PC-9 (cell line): ENCODE data around the gene UBXN6.

Experiments used
- EZH2 ChIP-seq: fragments of 200-600 bp; sonication (generic); IDR thresholded peaks from 2 replicates; pipeline ENCODE4 v1.8.0; 2017; ENCODE audit warnings: antibody characterized with exemption, low read depth
- TF ChIP-seq, protein P1 (sequence below): fragments of 200-600 bp; sonication (generic); conservative IDR thresholded peaks from 2 replicates; pipeline ENCODE4 v1.6.1; 2017; ENCODE audit warnings: mixed run types, antibody characterized with exemption, mild to moderate bottlenecking, moderate library complexity

DNA sequence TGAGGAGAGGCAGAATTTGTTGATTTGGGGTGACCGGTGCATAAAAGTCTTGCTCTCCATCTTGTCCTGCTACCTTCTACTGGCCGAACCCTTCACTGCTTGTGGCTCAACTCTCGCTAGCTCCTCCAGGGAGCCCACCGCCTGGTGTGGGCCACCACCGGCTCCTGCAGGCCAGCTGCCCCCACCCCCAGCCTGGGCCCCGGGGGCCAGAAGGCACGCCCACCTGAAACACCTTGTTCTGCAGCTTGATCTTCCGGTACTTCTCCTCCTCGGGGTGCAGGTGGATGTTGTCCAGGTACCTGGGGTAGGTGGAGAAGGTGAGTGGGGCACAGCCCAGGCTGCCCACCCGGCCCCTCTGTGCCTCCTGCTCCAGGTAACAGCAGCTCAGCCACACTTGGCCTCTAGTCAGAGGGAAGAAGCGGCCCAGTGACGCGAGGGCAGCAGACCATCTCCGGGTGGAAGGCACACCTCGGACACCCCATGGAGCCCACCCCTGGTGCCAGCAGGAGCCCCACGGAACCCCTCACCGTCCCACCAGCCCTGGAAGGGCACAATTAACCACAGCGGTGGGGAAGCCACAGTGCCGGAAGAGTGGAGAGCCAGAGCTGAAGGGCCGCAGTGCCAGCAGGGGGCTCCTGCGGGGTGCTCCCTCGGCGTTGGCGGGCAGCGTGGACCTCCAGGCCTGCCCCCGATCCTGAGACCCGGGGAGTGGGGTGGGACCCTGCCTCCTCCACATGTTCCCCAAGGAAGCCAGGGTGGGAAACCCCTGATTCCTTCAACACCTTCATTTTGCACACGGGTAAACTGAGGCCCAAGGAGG, 10.1 kb downstream of the UBXN6 start:
- TF ChIP-seq, protein P1, sequence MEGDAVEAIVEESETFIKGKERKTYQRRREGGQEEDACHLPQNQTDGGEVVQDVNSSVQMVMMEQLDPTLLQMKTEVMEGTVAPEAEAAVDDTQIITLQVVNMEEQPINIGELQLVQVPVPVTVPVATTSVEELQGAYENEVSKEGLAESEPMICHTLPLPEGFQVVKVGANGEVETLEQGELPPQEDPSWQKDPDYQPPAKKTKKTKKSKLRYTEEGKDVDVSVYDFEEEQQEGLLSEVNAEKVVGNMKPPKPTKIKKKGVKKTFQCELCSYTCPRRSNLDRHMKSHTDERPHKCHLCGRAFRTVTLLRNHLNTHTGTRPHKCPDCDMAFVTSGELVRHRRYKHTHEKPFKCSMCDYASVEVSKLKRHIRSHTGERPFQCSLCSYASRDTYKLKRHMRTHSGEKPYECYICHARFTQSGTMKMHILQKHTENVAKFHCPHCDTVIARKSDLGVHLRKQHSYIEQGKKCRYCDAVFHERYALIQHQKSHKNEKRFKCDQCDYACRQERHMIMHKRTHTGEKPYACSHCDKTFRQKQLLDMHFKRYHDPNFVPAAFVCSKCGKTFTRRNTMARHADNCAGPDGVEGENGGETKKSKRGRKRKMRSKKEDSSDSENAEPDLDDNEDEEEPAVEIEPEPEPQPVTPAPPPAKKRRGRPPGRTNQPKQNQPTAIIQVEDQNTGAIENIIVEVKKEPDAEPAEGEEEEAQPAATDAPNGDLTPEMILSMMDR, result no peak
- no peak for TF ChIP-seq EZH2
